ENCODE measurements around the gene CSF3.

CSF3 gene

GRCh38 chr17:40018211-40019121 lies 3.2 kb downstream of the CSF3 start:
- H3K4me1 ChIP-seq (ENCODE audit: control insufficient read depth in 1 of 2, insufficient read depth in 2 of 2, low read length in 2 of 2), result peaks cover 2 to 40% of the 10 kb centered on the region in 2 donors
- H3K27me3 ChIP-seq (ENCODE audit: low read depth, low read length), result no peaks in the 10 kb centered on the region
- H3K4me3 ChIP-seq (ENCODE audit: low read depth in 1 of 2, low read length in 2 of 2), result no peak overlapping the region
- no peak overlapping the region for H3K27ac ChIP-seq (ENCODE audit: low read length)
- no peaks in the 10 kb centered on the region for H3K9me3 ChIP-seq (ENCODE audit: control insufficient read depth in 1 of 2, low read length in 2 of 2)
- H3K36me3 ChIP-seq (ENCODE audit: control insufficient read depth in 1 of 2, insufficient read depth in 2 of 2, low read length in 2 of 2), result peaks cover 15 to 30% of the 10 kb centered on the region in 2 donors

- H3K27me3 ChIP-seq (ENCODE audit: low read depth, low read length), result no peaks in the 10 kb centered on the region
- peaks cover 15 to 36% of the 10 kb centered on the region in 2 donors for H3K36me3 ChIP-seq (ENCODE audit: control insufficient read depth in 1 of 2, insufficient read depth in 2 of 2, low read length in 2 of 2)
- no peak overlapping the region for H3K4me3 ChIP-seq (ENCODE audit: low read depth in 1 of 2, low read length in 2 of 2)
- peaks cover 2 to 43% of the 10 kb centered on the region in 2 donors for H3K4me1 ChIP-seq (ENCODE audit: control insufficient read depth in 1 of 2, insufficient read depth in 2 of 2, low read length in 2 of 2)
- no peak overlapping the region for H3K27ac ChIP-seq (ENCODE audit: low read length)
- no peaks in the 10 kb centered on the region for H3K9me3 ChIP-seq (ENCODE audit: control insufficient read depth in 1 of 2, low read length in 2 of 2)
Observed at GRCh38 chr17:40019140-40019991, 4.1 kb downstream of the CSF3 start.

- H3K36me3 ChIP-seq (ENCODE audit: control insufficient read depth in 1 of 2, insufficient read depth in 2 of 2, low read length in 2 of 2), result peaks cover 19 to 42% of the 10 kb centered on the region in 2 donors
- no peaks in the 10 kb centered on the region for H3K9me3 ChIP-seq (ENCODE audit: control insufficient read depth in 1 of 2, low read length in 2 of 2)
- peaks cover 0 to 42% of the 10 kb centered on the region in 2 donors for H3K4me1 ChIP-seq (ENCODE audit: control insufficient read depth in 1 of 2, insufficient read depth in 2 of 2, low read length in 2 of 2)
- no peak overlapping the region for H3K27ac ChIP-seq (ENCODE audit: low read length)
- no peak overlapping the region for H3K4me3 ChIP-seq (ENCODE audit: low read depth in 1 of 2, low read length in 2 of 2)
- H3K27me3 ChIP-seq (ENCODE audit: low read depth, low read length), result no peaks in the 10 kb centered on the region
Observed at GRCh38 chr17:40020146-40020545, 4.9 kb downstream of the CSF3 start.

GRCh38 chr17:40021451-40021971 lies 6.3 kb downstream of the CSF3 start:
- Histone ChIP-seq H3K27ac (ENCODE audit: low read length) (peak overlapping the region; percentile 67), H3K36me3 (ENCODE audit: control insufficient read depth in 1 of 2, insufficient read depth in 2 of 2, low read length in 2 of 2) (peaks cover 31 to 48% of the 10 kb centered on the region in 2 donors)

GRCh38 chr17:40022497-40022896 lies 7.3 kb downstream of the CSF3 start:
- Histone ChIP-seq H3K27me3 (ENCODE audit: low read depth, low read length) (no peaks in the 10 kb centered on the region), H3K4me3 (ENCODE audit: low read depth in 1 of 2, low read length in 2 of 2) (no peak overlapping the region), H3K9me3 (ENCODE audit: control insufficient read depth in 1 of 2, low read length in 2 of 2) (no peaks in the 10 kb centered on the region), H3K27ac (ENCODE audit: low read length) (no peak overlapping the region), H3K36me3 (ENCODE audit: control insufficient read depth in 1 of 2, insufficient read depth in 2 of 2, low read length in 2 of 2) (peaks cover 34 to 49% of the 10 kb centered on the region in 2 donors), H3K4me1 (ENCODE audit: control insufficient read depth in 1 of 2, insufficient read depth in 2 of 2, low read length in 2 of 2) (peaks cover 0 to 51% of the 10 kb centered on the region in 2 donors)

More at GRCh38 chr17:40021451-40021971, 6.3 kb downstream of the CSF3 start:
- H3K4me3 ChIP-seq (ENCODE audit: low read depth in 1 of 2, low read length in 2 of 2), result no peak overlapping the region
- no peaks in the 10 kb centered on the region for H3K9me3 ChIP-seq (ENCODE audit: control insufficient read depth in 1 of 2, low read length in 2 of 2)
- H3K4me1 ChIP-seq (ENCODE audit: control insufficient read depth in 1 of 2, insufficient read depth in 2 of 2, low read length in 2 of 2), result peaks cover 0 to 51% of the 10 kb centered on the region in 2 donors
- H3K27me3 ChIP-seq (ENCODE audit: low read depth, low read length), result no peaks in the 10 kb centered on the region

- Histone ChIP-seq H3K4me3 (ENCODE audit: low read depth in 1 of 2, low read length in 2 of 2) (no peak overlapping the region), H3K4me1 (ENCODE audit: control insufficient read depth in 1 of 2, insufficient read depth in 2 of 2, low read length in 2 of 2) (peaks cover 0 to 45% of the 10 kb centered on the region in 2 donors), H3K27ac (ENCODE audit: low read length) (no peak overlapping the region), H3K27me3 (ENCODE audit: low read depth, low read length) (no peaks in the 10 kb centered on the region), H3K36me3 (ENCODE audit: control insufficient read depth in 1 of 2, insufficient read depth in 2 of 2, low read length in 2 of 2) (peaks cover 37 to 52% of the 10 kb centered on the region in 2 donors), H3K9me3 (ENCODE audit: control insufficient read depth in 1 of 2, low read length in 2 of 2) (no peaks in the 10 kb centered on the region)
Observed at GRCh38 chr17:40022961-40023541, 7.8 kb downstream of the CSF3 start.

- Histone ChIP-seq H3K4me1 (ENCODE audit: control insufficient read depth in 1 of 2, insufficient read depth in 2 of 2, low read length in 2 of 2) (peaks cover 0 to 38% of the 10 kb centered on the region in 2 donors), H3K36me3 (ENCODE audit: control insufficient read depth in 1 of 2, insufficient read depth in 2 of 2, low read length in 2 of 2) (peaks cover 43 to 57% of the 10 kb centered on the region in 2 donors), H3K27me3 (ENCODE audit: low read depth, low read length) (no peaks in the 10 kb centered on the region), H3K4me3 (ENCODE audit: low read depth in 1 of 2, low read length in 2 of 2) (no peak overlapping the region), H3K27ac (ENCODE audit: low read length) (no peak overlapping the region), H3K9me3 (ENCODE audit: control insufficient read depth in 1 of 2, low read length in 2 of 2) (no peaks in the 10 kb centered on the region)
Observed at GRCh38 chr17:40023590-40024292, 8.5 kb downstream of the CSF3 start.

- H3K27me3 ChIP-seq (ENCODE audit: low read depth, low read length), result no peaks in the 10 kb centered on the region
- H3K36me3 ChIP-seq (ENCODE audit: control insufficient read depth in 1 of 2, insufficient read depth in 2 of 2, low read length in 2 of 2), result peaks cover 51 to 60% of the 10 kb centered on the region in 2 donors
- H3K4me3 ChIP-seq (ENCODE audit: low read depth in 1 of 2, low read length in 2 of 2), result no peak overlapping the region
- H3K27ac ChIP-seq (ENCODE audit: low read length), result no peak overlapping the region
- peaks cover 0 to 28% of the 10 kb centered on the region in 2 donors for H3K4me1 ChIP-seq (ENCODE audit: control insufficient read depth in 1 of 2, insufficient read depth in 2 of 2, low read length in 2 of 2)
- no peaks in the 10 kb centered on the region for H3K9me3 ChIP-seq (ENCODE audit: control insufficient read depth in 1 of 2, low read length in 2 of 2)
Observed at GRCh38 chr17:40024901-40025300, 9.7 kb downstream of the CSF3 start.

- H3K27ac ChIP-seq (ENCODE audit: low read length), result no peak overlapping the region
- peaks cover 0 to 28% of the 10 kb centered on the region in 2 donors for H3K4me1 ChIP-seq (ENCODE audit: control insufficient read depth in 1 of 2, insufficient read depth in 2 of 2, low read length in 2 of 2)
- H3K36me3 ChIP-seq (ENCODE audit: control insufficient read depth in 1 of 2, insufficient read depth in 2 of 2, low read length in 2 of 2), result peaks cover 51 to 58% of the 10 kb centered on the region in 2 donors
- H3K4me3 ChIP-seq (ENCODE audit: low read depth in 1 of 2, low read length in 2 of 2), result no peak overlapping the region
- H3K27me3 ChIP-seq (ENCODE audit: low read depth, low read length), result no peaks in the 10 kb centered on the region
- H3K9me3 ChIP-seq (ENCODE audit: control insufficient read depth in 1 of 2, low read length in 2 of 2), result no peaks in the 10 kb centered on the region
Observed at GRCh38 chr17:40025559-40025958, 10.3 kb downstream of the CSF3 start.

GRCh38 chr17:40025991-40026815 lies 11.0 kb downstream of the CSF3 start:
- Histone ChIP-seq H3K36me3 (ENCODE audit: control insufficient read depth in 1 of 2, insufficient read depth in 2 of 2, low read length in 2 of 2) (peaks cover 55 to 61% of the 10 kb centered on the region in 2 donors), H3K9me3 (ENCODE audit: control insufficient read depth in 1 of 2, low read length in 2 of 2) (no peaks in the 10 kb centered on the region), H3K4me1 (ENCODE audit: control insufficient read depth in 1 of 2, insufficient read depth in 2 of 2, low read length in 2 of 2) (peaks cover 0 to 28% of the 10 kb centered on the region in 2 donors), H3K27me3 (ENCODE audit: low read depth, low read length) (no peaks in the 10 kb centered on the region), H3K27ac (ENCODE audit: low read length) (no peak overlapping the region), H3K4me3 (ENCODE audit: low read depth in 1 of 2, low read length in 2 of 2) (no peak overlapping the region)

Data from muscle layer of duodenum (tissue), 2 donors.